GM19025 (cell line): ENCODE data around the gene PEX7.
"Not testable (repeated sequence)": the region's sequence is repeated elsewhere in the genome, so short reads cannot be mapped to it uniquely, and the experiment has no call there.

ENCODE experiments used
- ATAC-seq: cut with Tn5 transposase; IDR thresholded peaks from one replicate; pipeline ENCODE4 v1.9.1; 2021; ENCODE audit warnings: mild to moderate bottlenecking, low read depth, moderate library complexity; ENCODE audit not compliant: unreplicated experiment

The PEX7 gene

GRCh38 chr6:136890986-136891385 lies 68.6 kb downstream of the PEX7 start:
- no peak for ATAC-seq

GRCh38 chr6:136893187-136893586 lies 70.8 kb downstream of the PEX7 start:
- ATAC-seq, result no peak

- ATAC-seq, result no peak
Observed at GRCh38 chr6:136895901-136896300, 73.5 kb downstream of the PEX7 start.

- no peak for ATAC-seq
Observed at GRCh38 chr6:136897071-136897470, 74.7 kb downstream of the PEX7 start.

GRCh38 chr6:136901212-136901784 lies 78.9 kb downstream of the PEX7 start:
- no peak for ATAC-seq

- ATAC-seq, result not testable (repeated sequence)
Observed at GRCh38 chr6:136904477-136904876, 82.1 kb downstream of the PEX7 start.

GRCh38 chr6:136914947-136915346 lies 92.6 kb downstream of the PEX7 start:
- ATAC-seq, result no peak

GRCh38 chr6:136918706-136919105 lies 96.3 kb downstream of the PEX7 start:
- no peak for ATAC-seq

- ATAC-seq, result no peak
Observed at GRCh38 chr6:136920216-136920615, 97.8 kb downstream of the PEX7 start.

GRCh38 chr6:136920671-136921380 lies 98.4 kb downstream of the PEX7 start:
- no peak for ATAC-seq

GRCh38 chr6:136921381-136921935 lies 99.1 kb downstream of the PEX7 start:
- no peak for ATAC-seq

- no peak for ATAC-seq
Observed at GRCh38 chr6:136921936-136922684, 99.7 kb downstream of the PEX7 start, which contains the start of gene SLC35D3. SLC35D3 (plus strand) TSS chr6:136922301; CDS start chr6:136922429, 128 bp downstream.

GRCh38 chr6:136922685-136923006 lies 100.3 kb downstream of the PEX7 start:
- no peak for ATAC-seq

- no peak for ATAC-seq
Observed at GRCh38 chr6:136923116-136923953, 100.9 kb downstream of the PEX7 start.

- ATAC-seq, result no peak
Observed at GRCh38 chr6:136923954-136924673, 101.7 kb downstream of the PEX7 start.

- ATAC-seq, result no peak
Observed at GRCh38 chr6:136926383-136926782, 104.0 kb downstream of the PEX7 start.

GRCh38 chr6:136927292-136927691 lies 104.9 kb downstream of the PEX7 start:
- ATAC-seq, result no peak

GRCh38 chr6:136930528-136930927 lies 108.1 kb downstream of the PEX7 start:
- ATAC-seq, result no peak

- no peak for ATAC-seq
Observed at GRCh38 chr6:136932599-136932998, 110.2 kb downstream of the PEX7 start.

- no peak for ATAC-seq
Observed at GRCh38 chr6:136945072-136945471, 122.7 kb downstream of the PEX7 start.
